Thymus (tissue), 14 donors: ENCODE results near the gene BTF3. TPM values are rescaled to one million over a fixed set of nuclear protein-coding genes. Genes with fewer than 3 reads are reported as not detected.

Experiments
- DNase-seq, 9 donors: peaks; one replicate each; pipeline ENCODE4 v3.0.0-alpha.2; 2013; ENCODE audit warnings: low spot score in 9 of 9, low read depth in 6 of 9, missing footprints in 1 of 9
- H3K27ac ChIP-seq, 2 donors: one replicate each; pipeline ENCODE4 v1.5.1; 2013; ENCODE audit warnings: control low read depth in 1 of 2, low read depth in 1 of 2, low read length in 1 of 2, mild to moderate bottlenecking in 1 of 2, moderate library complexity in 1 of 2
- H3K27me3 ChIP-seq, 2 donors: one replicate each; pipeline ENCODE4 v1.5.1; 2013; ENCODE audit warnings: low read length in 1 of 2; ENCODE audit not compliant: control insufficient read depth in 2 of 2, insufficient read depth in 1 of 2
- H3K36me3 ChIP-seq, 2 donors: one replicate each; pipeline ENCODE4 v1.5.1; 2013; ENCODE audit warnings: low read length in 1 of 2, mild to moderate bottlenecking in 1 of 2, moderate library complexity in 1 of 2; ENCODE audit not compliant: control insufficient read depth in 2 of 2, insufficient read depth in 2 of 2
- H3K4me1 ChIP-seq, 2 donors: one replicate each; pipeline ENCODE4 v1.5.1; 2013; ENCODE audit warnings: low read length in 2 of 2; ENCODE audit not compliant: control insufficient read depth in 2 of 2, insufficient read depth in 2 of 2
- H3K4me3 ChIP-seq, 2 donors: one replicate each; pipeline ENCODE4 v1.5.1; 2013; ENCODE audit warnings: low read length in 2 of 2, control low read depth in 1 of 2, mild to moderate bottlenecking in 1 of 2
- H3K9me3 ChIP-seq, 2 donors: one replicate each; pipeline ENCODE4 v1.5.1; 2013; ENCODE audit warnings: low read length in 1 of 2, mild to moderate bottlenecking in 1 of 2; ENCODE audit not compliant: control insufficient read depth in 2 of 2, insufficient read depth in 1 of 2
- WGBS: extraction: QIAGEN DNeasy Blood & Tissue Kit; methylation state at CpG from one replicate; pipeline ENCODE4 v1.1.7; 2013; 5-methylcytosine and 5-hydroxymethylcytosine counted together
- long read RNA-seq, 10 donors: transcript quantifications; one replicate each; lab custom pipeline, GENCODE V29; 2026
- polyA plus RNA-seq: library from polyadenylated mRNA; stranded (reverse); fragments of 200-250 nt; gene quantifications from one replicate; pipeline ENCODE4 v1.2.3, GENCODE V29; 2013
- total RNA-seq: library from RNA; stranded (reverse); fragments of 120-200 nt; gene quantifications from one replicate; pipeline ENCODE4 v1.2.4, GENCODE V29; 2013
- donor health status: healthy.

Gene BTF3
- total RNA-seq (448 TPM), polyA plus RNA-seq (1,030 TPM)
- long read RNA-seq, donor 1, transcript BTF3-201 (6 exons, 897 nt), result major isoform, 44 of 78 reads
- long read RNA-seq, donor 1, partial matches to known transcripts, result 20 of 78 reads
- long read RNA-seq, donor 1, other reads (novel, unspliced or antisense), result 11 of 78 reads
- long read RNA-seq, donor 2, result 0 reads
- long read RNA-seq, donor 3, transcript BTF3-201 (6 exons, 897 nt), result major isoform, 419 of 631 reads
- long read RNA-seq, donor 3, transcript BTF3-202 (6 exons, 1,237 nt), result minor isoform, 18 of 631 reads
- long read RNA-seq, donor 3, partial matches to known transcripts, result 131 of 631 reads
- long read RNA-seq, donor 3, other reads (novel, unspliced or antisense), result 60 of 631 reads
- long read RNA-seq, donor 4, transcript BTF3-202 (6 exons, 1,237 nt), result minor isoform, 10 of 321 reads
- long read RNA-seq, donor 4, transcript BTF3-201 (6 exons, 897 nt), result major isoform, 171 of 321 reads
- long read RNA-seq, donor 4, partial matches to known transcripts, result 97 of 321 reads
- long read RNA-seq, donor 4, other reads (novel, unspliced or antisense), result 38 of 321 reads
- long read RNA-seq, donor 5, transcript BTF3-202 (6 exons, 1,237 nt), result minor isoform, 26 of 839 reads
- long read RNA-seq, donor 5, transcript BTF3-201 (6 exons, 897 nt), result major isoform, 559 of 839 reads
- long read RNA-seq, donor 5, transcript BTF3-208 (5 exons, 1,177 nt), result minor isoform, 5 of 839 reads
- long read RNA-seq, donor 5, partial matches to known transcripts, result 131 of 839 reads
- long read RNA-seq, donor 5, other reads (novel, unspliced or antisense), result 114 of 839 reads
- long read RNA-seq, donor 6, transcript BTF3-201 (6 exons, 897 nt), result major isoform, 275 of 387 reads
- long read RNA-seq, donor 6, transcript BTF3-204 (5 exons, 954 nt), result minor isoform, 5 of 387 reads
- long read RNA-seq, donor 6, transcript BTF3-202 (6 exons, 1,237 nt), result minor isoform, 13 of 387 reads
- long read RNA-seq, donor 6, partial matches to known transcripts, result 54 of 387 reads
- long read RNA-seq, donor 6, other reads (novel, unspliced or antisense), result 39 of 387 reads
- long read RNA-seq, donor 7, transcript BTF3-201 (6 exons, 897 nt), result major isoform, 470 of 649 reads
- long read RNA-seq, donor 7, transcript BTF3-202 (6 exons, 1,237 nt), result minor isoform, 14 of 649 reads
- long read RNA-seq, donor 7, partial matches to known transcripts, result 87 of 649 reads
- long read RNA-seq, donor 7, other reads (novel, unspliced or antisense), result 73 of 649 reads
- long read RNA-seq, donor 8, transcript BTF3-202 (6 exons, 1,237 nt), result minor isoform, 5 of 193 reads
- long read RNA-seq, donor 8, transcript BTF3-201 (6 exons, 897 nt), result major isoform, 148 of 193 reads
- long read RNA-seq, donor 8, partial matches to known transcripts, result 19 of 193 reads
- long read RNA-seq, donor 8, other reads (novel, unspliced or antisense), result 21 of 193 reads
- long read RNA-seq, donor 9, transcript BTF3-201 (6 exons, 897 nt), result major isoform, 235 of 320 reads
- long read RNA-seq, donor 9, transcript BTF3-202 (6 exons, 1,237 nt), result minor isoform, 8 of 320 reads
- long read RNA-seq, donor 9, partial matches to known transcripts, result 42 of 320 reads
- long read RNA-seq, donor 9, other reads (novel, unspliced or antisense), result 32 of 320 reads
- long read RNA-seq, donor 10, transcript BTF3-202 (6 exons, 1,237 nt), result minor isoform, 13 of 404 reads
- long read RNA-seq, donor 10, transcript BTF3-201 (6 exons, 897 nt), result major isoform, 267 of 404 reads
- long read RNA-seq, donor 10, partial matches to known transcripts, result 88 of 404 reads
- long read RNA-seq, donor 10, other reads (novel, unspliced or antisense), result 31 of 404 reads

- Histone ChIP-seq H3K27ac (peak within 1 kb of the TSS; percentile 90 to 97), H3K4me1 (peaks cover 5 to 12% of the 10 kb centered on the region in 2 donors), H3K9me3 (no peaks in the 10 kb centered on the region), H3K27me3 (no peaks in the 10 kb centered on the region), H3K36me3 (peaks cover 10 to 27% of the 10 kb centered on the region in 2 donors), H3K4me3 (peak within 1 kb of the TSS; percentile 67 to 95)
- WGBS, result under 1% methylated on average over 67 of the region's 67 CpGs
- peak; percentile 83 to 97 (median 91) for DNase-seq
Measured at GRCh38 chr5:73498057-73498992, at the start of gene BTF3. TSS of gene BTF3 (plus strand) at chr5:73498442. CDS start at chr5:73498668, 226 bp downstream.

GRCh38 chr5:73448463-73449136 lies 49.6 kb upstream of the BTF3 start, which contains the start of gene FOXD1:
TSS of gene FOXD1 (minus strand) at chr5:73448777. CDS start at chr5:73448362, 415 bp downstream.
- WGBS, result 2% methylated on average over 59 of the region's 59 CpGs
- Histone ChIP-seq H3K36me3 (no peaks in the 10 kb centered on the region), H3K27me3 (peaks cover 70 to 94% of the 10 kb centered on the region in 2 donors), H3K4me1 (peaks cover 16 to 20% of the 10 kb centered on the region in 2 donors), H3K27ac (no peak within 1 kb of the TSS), H3K4me3 (peak within 1 kb of the TSS; percentile 33 to 58), H3K9me3 (peaks cover 3 to 10% of the 10 kb centered on the region in 2 donors)
- DNase-seq, result peak in 2 of 9 donors; percentile 28 to 53

DNA sequence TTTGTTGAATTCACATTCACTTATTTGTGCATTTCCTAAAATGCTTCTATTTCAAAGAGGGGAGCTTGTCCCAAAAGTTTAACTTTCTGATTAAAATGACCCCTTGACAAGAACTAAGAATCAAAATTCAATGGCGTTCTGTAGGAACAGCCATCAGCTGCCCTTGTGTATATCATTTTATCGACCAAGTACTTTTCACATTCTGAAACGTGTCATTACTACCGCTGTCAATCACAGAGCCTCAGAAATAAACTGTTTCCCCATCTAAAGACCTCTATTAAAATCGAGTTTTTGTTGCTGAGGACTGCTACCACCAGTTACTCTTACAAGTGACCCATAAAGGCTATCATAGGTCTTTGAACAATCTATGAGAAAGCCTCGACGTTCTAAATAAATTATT lies 48.1 kb upstream of the BTF3 start:
- WGBS, result 13% methylated on average over 7 of the region's 7 CpGs
- Histone ChIP-seq H3K4me1 (peaks cover 16 to 20% of the 10 kb centered on the region in 2 donors), H3K4me3 (no peak overlapping the region), H3K27ac (no peak overlapping the region), H3K36me3 (no peaks in the 10 kb centered on the region), H3K9me3 (peaks cover 1 to 10% of the 10 kb centered on the region in 2 donors), H3K27me3 (peaks cover 59 to 89% of the 10 kb centered on the region in 2 donors)
- no peak for DNase-seq

DNA sequence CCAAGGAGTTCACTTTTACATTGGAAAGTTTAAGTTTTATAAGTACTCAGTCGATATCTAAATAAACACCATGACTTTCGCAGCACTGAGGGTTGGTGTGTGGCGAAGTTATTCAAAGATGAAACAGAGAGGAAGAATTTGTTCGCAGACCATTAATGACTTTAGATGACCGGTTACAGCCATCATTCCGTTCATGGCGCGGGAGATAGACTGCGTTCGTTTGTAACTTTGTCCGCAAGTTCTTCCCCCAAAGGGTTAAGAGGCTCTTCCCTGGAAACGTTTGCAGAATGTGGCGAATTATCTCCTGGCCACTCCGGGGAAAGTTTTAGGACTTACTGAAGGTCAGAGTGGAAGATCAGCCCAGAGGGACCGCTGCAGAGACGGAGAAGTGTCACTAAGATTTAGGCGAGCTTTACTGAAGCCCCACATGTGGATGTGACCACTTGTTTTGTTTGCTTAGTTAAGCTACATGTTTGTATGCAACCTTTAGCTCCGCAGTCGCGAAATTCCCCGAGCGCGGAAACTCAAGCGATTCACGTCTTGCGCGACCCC lies 47.5 kb upstream of the BTF3 start:
- no peak for DNase-seq
- Histone ChIP-seq H3K4me1 (peaks cover 16 to 20% of the 10 kb centered on the region in 2 donors), H3K27ac (no peak overlapping the region), H3K27me3 (peaks cover 61 to 85% of the 10 kb centered on the region in 2 donors), H3K4me3 (no peak overlapping the region), H3K9me3 (peaks cover 1 to 10% of the 10 kb centered on the region in 2 donors), H3K36me3 (no peaks in the 10 kb centered on the region)
- WGBS, result 10% methylated on average over 27 of the region's 27 CpGs

DNA sequence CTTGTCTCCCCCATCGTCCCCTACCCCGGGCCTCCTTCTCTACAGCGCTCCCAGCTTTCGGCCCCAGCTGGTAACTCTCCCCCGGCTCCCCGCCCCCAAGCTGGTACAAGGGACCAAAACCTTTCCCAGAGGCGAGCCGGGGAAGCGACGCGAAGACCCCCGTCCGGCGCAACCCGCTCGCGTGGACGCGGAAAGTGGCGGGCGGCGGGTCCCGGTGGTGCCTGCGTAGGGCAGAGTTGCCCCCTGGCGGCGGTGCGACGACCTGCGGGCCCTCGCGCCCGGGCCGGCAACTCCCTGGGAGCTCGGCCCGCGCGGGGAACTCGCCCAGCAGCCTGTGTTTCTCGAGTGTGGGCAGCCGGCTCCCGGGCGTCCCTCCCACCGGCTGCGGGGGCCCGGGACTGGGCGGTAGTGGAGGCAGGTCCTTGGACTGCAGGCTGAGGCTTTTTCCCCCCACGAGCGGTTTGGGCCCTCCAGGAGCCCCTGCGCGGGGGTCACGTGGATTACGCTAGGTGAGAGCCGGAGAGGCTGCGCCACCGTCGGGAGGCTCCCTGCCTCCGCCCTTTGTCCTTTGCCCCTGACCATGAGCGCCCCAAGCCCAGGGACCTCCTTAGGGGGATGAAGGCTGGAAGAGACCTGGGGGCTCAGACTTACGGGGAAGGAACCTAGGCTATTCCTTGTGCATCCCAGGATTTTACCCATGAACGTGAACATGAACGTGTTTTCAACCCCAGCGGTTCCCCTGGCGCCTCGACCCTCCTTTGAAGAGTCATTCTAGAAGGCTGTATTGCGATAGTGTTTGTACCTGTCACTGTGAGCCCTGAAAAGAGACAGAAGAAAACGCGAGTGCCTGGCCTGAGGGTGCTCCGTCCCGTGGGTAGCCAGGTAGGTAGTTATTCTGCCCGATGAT lies 46.8 kb upstream of the BTF3 start:
- WGBS, result 4% methylated on average over 70 of the region's 70 CpGs
- no peak overlapping the region for H3K27ac ChIP-seq
- H3K27me3 ChIP-seq, result peaks cover 61 to 81% of the 10 kb centered on the region in 2 donors
- peak in 3 of 9 donors; percentile 58 to 75 (median 74) for DNase-seq
- H3K36me3 ChIP-seq, result no peaks in the 10 kb centered on the region
- H3K4me3 ChIP-seq, result peak overlapping the region in 1 of 2 donors; percentile 33
- H3K4me1 ChIP-seq, result peaks cover 15 to 20% of the 10 kb centered on the region in 2 donors
- H3K9me3 ChIP-seq, result peaks cover 1 to 9% of the 10 kb centered on the region in 2 donors

- peaks cover 8 to 16% of the 10 kb centered on the region in 2 donors for H3K4me1 ChIP-seq
- peaks cover 53 to 77% of the 10 kb centered on the region in 2 donors for H3K27me3 ChIP-seq
- H3K9me3 ChIP-seq, result peaks cover 1 to 6% of the 10 kb centered on the region in 2 donors
- WGBS, result 62% methylated on average over 6 of the region's 6 CpGs
- no peak for DNase-seq
- H3K36me3 ChIP-seq, result no peaks in the 10 kb centered on the region
- H3K4me3 ChIP-seq, result no peak overlapping the region
- H3K27ac ChIP-seq, result no peak overlapping the region
Measured at GRCh38 chr5:73452215-73452614, 46.0 kb upstream of the BTF3 start.
